GM21737 (cell line): ENCODE data around the gene ASB7.

Experiments
- ATAC-seq: cut with Tn5 transposase; IDR thresholded peaks from one replicate; pipeline ENCODE4 v1.9.1; 2021; ENCODE audit warnings: mild to moderate bottlenecking, moderate library complexity; ENCODE audit not compliant: unreplicated experiment

ASB7 gene

DNA sequence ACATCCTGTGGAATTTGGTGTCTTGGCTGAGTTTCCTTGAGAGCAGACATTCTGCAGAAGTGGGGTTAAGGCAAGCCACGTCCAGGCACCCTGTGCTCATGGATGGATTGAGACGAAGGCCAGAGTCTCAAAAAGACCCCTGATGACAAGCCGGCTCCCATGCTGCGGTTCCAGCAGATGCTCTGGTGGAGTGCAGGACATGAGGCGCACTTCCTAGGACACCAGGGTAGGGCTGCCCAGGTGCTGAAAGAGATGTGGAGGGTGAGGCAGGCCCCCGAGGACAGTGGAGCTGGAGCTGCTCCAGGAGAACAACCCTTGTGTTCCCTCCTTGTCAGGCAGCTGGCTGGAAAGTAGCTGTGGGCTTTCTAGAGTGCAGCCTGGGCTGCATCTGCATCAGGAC, 81.0 kb downstream of the ASB7 start:
- ATAC-seq = no peak

DNA sequence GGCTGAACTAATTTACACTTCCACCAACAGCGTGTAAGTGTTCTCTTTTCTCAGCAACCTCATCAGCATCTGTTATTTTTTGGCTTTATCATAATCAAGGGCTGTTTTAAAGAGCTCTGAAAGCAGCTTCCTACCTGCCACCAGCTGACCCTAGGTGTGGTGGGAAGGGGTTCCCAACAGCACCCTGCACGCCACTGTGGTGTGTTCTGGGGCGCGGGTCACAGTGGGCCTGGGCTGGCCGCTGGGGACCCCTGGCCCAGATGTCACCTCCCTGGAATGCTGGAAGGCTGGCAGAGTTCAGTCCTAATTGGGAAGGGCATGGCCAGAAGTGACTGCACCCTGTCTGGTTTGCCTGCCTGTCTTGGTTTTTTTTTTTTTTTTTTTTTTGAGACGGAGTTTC, 82.2 kb downstream of the ASB7 start:
- ATAC-seq = no peak

DNA sequence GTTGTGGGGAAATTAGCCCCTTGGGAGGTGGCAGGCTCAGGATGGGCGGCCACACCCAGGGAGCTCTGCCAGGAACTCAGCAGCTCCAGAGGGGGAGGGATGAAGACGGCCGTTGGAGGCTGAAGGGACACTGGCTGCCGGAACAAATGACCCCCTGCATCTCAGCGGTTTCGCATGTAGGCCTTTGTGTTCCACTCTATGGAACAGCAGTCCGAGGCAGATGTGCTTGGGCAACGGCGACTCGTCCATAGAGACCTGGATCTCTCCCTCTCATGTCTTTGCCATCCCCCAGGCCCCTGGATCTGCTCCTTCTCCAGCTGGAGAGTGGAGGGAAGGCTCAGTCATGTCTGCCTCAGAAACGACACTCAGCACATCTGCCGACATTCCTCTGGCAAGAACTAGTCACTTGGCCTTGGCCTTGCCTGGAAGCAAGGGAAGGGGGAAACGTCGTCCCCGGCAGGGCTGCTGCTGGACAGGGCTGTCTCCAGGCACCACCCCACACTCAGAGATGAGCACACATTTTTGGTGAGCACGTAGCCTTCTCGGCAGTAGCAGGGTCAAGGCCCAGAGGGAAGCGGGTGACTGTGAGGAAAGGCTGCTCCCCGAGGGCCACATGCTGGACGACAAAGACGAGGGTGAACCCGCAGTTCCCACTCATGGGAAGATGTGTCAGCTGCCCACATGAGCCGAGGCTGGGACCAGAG, 83.8 kb downstream of the ASB7 start:
- no peak for ATAC-seq

DNA sequence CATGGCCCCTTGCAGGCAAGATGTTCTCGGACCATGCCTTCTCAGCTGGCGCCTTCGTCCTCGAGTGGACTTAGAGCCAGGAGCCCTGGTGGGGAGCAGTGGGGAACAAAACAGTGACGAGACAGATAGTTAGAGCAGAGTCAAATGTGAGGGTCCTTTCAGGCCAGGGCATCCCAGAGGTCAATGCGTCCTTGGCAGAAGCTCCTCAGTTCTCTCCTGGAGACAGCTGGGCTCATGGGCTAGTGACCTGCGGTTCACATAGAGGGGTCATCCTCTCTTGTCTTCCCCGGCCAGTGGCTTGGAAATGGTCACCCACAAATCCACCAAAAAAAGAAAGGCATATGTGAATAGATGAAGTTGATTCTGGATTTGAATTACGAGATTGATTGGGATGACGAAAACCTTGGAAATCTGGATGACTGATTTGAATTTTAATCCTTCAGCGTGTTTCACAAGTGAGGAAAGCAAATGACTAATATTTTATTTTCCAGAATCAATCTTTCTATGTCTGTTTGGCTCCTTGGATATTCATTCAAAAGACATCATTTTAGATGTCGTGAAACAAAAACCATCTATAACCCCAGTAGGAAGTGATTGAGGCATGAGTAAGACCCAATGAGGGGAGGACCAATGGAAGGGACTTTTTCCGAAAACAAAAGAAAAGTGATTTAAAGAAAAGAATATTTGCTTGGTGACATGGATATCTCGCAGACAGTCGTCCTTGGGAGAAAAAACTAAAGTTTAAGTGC, 84.5 kb downstream of the ASB7 start:
- no peak for ATAC-seq

DNA sequence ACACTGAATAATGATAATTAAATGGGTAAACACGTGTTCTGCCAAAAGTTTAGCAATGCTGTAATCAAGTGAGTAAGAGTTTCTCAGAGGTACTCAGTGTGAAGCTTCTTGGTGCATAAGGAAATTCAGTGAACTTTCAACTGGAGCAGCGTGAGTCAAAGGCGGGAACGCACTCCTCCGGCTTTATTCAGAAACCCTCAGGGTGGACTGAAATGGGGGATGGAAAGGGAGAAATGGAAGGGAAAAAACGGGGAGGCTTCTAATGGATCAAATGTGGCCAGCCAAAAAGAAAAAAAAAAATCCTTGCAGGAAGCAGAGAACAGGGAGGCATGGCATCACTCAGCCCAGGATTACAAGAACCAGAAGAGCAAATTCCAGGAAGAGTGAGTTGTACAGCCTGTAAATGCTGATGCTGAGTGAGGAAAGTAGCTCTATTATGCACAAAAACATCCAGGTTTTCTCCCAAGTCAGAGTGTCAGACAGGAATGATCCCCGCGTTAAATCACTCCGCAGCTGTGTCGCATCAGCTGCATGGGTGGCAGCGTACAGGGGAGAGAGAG, 85.3 kb downstream of the ASB7 start:
- no peak for ATAC-seq

DNA sequence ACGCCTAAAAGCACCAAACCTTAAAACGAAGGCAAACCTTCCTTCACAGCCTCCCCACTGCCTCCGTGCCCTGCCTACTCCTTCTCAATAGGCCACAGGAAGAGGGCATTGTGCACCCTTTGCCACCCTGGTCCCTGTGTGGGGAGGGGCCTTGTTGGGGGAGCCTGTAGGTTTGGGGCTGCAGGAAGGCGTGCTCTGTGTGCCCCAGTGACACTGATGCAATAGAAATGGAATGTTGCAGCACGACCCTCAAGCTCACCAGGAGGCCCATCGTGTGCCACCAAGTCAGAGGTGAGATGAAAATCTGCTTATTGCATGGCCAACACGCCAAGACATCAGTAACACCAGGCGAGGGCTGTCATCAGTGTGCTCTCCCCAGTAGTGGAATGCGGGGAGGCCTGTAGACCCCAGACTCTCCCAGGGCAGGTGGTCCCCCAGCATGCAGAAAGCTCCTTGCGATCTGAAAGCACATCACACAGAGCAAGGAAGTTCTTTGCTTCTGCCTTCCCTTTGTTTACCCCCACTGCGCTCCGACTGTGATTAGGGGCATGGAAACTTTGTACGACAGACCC, 86.2 kb downstream of the ASB7 start:
- no peak for ATAC-seq

DNA sequence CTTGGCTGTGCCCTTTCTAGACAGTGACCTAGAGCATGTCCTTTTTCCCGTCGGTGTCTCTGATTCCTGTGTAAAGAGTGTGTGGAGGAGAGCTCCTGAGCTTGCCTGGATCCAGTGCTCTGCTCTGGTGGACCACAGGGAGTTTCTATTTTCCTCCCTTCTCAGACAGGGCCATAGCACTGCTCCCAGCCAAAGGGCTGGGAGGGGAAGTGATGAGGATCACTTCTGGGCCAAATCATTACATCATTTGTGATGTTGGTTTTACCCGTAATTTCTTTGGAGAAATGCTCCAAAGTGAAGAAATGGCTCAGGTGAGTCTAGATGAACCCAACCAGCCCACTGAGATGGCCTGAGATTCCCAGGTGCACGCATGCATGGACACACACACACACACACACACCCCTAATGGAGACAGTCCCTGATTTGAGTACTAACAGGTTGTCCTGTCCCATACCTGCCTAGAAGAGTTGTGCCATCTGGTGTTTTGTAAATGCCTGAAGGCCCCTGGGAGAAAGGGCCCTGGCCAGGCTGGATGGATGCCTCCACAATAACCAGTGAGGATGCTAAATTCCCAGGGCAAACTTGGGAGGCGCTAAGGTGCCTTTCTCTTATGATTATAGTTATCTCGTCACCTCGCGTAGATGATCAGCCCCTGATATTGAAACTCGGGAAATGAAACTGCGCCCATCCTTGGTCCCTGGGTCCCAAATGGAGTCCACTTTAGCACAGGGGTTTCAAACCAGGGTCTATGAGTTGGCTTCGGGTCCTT, 86.9 kb downstream of the ASB7 start:
- no peak for ATAC-seq

DNA sequence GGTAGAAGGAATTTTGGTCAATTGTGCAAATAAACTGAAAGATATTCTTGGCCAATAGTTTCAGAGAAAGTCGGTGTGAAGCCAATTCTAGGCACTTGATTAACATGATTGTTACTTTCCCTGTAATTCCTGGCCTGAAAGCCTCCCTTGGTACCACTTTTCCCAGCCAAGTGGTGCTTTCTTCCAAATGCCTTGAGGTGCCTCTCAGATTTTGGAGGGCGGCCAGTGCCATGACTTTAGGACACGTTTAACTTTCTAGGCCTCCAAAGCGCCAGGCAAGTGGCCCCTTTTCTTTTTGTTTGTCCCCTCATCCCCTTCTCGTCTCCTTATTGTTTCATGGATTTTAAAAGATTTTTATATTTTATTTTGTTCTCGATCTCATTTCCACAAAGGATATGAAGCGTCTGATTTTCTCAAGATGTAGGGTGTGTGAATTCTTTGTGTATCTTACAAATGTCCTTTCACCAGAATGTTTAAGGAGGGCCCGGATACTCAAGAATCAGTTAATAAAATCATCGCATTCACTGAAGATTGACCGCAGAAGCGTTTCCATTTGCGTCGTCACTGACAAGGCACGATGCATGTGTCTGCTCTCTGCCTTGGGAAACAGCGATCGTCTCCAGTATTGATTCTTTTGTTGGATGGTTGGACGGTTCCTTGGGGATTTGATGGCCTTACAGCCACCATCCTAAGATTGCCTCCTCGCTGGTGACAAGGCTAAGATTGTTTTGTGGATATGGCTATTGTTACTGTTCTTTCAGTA, 87.8 kb downstream of the ASB7 start:
- ATAC-seq = no peak

DNA sequence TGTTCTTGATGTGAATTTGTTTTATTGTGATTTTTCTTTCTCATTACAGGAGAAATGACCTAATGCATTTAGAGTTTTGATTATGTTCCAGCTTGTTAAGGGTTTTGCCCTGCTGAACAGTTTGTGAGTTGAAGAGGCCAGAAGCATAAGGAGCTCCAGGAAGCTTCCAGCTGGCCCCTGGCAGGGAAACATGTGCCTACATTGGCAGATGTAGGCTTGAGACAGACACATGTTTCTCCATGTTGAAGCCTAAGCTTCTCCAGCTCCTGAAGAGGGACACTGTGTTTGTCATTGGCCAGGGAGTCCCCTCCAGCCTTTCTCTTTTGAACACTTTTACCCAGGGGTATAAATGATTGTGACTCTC, 88.4 kb downstream of the ASB7 start:
- no peak for ATAC-seq

DNA sequence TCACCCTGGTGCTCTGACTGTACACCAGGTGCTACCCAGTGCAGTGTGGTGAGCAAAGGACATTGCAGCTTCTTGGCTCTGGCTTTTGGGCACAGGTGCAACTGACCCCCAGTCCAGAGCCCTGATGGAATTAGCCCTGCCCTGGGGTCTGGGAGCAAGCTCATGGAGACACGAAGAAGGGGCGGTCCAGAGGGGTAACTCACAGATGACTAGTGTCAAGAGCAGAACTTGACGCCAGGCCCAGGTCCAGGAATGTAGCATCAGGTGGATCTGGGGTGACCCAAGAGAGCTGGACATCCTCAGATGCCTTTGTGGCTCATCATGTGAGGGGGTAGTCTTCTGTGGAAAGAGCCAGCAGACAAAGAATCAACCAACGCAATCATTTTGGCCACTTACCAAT, 88.9 kb downstream of the ASB7 start:
- no peak for ATAC-seq

DNA sequence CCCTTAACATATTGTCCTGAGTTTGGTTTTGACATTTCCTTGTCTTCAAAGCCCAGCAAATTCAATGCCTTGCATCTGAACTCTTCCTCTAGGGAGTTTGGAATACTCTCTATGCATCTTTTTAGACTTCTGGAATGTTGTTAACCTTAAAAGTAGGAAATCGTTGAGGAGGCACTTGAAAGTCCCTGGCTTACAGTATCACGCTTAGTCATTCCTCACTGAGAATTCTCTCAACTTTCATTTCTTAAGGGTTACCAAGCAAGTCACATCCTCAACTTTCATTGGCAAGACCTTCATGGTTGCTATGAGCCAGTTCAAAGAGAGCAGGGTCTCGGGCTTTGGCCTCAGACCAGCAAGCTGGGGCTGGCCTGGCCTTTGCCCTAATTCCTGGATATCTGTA, 89.9 kb downstream of the ASB7 start:
- no peak for ATAC-seq

DNA sequence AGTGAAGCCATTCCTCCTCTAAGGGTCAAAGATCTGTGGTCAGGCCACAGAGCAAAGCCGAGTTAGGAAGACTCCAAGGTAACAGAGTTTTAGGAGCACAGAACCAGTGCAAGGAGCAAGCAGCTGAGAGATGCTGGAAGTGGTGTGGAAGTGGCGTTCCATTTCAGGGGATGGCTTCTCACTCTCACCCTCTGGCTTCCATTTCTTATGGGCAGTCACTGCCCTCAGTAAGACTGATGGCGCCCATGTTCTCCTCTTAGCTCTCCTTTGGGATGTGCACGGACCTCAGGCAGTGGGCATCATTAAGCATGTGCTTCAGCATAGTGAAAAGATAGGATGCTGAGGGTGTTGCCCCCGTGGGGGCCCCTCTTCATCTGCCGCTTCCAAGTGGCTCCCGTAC, 90.3 kb downstream of the ASB7 start:
- no peak for ATAC-seq

DNA sequence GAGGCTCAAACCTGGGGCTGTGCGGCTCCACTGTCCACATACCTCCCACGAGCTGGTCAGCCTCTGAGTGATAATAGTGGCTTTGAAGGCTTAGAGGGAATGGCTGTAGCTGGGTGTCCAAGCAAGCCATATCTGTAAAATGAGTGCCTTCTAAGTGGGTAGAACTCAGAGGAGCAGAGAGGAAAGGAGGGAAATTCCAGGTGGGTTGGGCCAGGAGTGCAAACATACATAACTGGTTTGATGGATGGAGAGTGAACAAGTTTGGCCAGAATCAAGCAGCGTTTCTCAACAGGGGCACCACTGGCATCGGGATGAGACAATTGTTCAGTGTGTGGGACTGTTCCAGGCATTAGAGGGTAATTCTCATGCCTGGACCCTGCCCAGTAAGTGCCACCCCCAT, 91.1 kb downstream of the ASB7 start:
- ATAC-seq = no peak

DNA sequence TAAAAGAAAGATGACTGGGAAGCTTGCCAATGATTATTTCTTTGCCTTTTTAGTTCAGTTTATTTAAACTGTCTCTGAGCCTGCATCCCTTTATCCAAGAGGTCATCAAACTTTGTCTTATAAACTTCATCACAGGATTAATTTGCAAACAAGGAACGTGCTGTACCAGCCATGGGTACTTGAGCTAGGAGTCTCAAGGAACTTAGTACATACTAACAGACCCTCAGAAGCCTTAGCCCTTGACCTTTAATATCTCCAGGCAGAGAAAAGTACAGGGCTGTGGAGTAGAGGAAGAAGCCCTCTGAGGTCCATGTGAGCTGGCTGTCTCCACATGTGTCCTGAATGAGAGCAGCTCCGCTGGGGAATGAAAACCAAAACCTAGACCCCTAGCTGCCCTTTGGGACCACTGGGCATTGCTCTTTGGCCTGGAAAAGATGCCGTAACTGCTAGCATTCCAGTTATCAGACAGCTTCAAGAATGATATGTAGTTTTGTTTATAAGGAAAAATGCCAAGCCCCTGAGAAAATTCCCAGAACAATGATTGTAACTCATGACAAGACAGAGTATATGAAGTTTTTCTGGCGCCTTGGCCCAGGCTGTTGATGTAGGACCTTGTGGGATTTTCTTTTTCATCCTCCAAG, 92.1 kb downstream of the ASB7 start:
- ATAC-seq = no peak

DNA sequence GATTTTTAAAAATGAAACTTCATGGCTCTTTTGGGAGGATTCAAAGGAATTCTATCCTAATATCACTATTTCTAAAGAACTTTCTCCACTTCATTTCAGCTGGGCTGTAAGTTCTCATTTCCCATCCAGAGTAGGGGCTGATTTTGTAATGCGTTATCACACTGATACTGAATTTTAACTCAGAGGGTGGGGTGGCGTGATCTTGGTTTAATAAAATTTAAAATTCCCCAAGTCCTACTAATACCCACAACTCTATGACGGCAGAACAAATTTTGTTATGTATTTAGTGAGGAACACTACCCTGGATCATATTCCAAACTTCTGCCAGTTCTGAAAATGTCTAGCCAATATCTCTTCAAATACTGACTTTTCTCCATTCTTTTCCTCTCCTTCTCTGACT, 92.7 kb downstream of the ASB7 start:
- no peak for ATAC-seq

DNA sequence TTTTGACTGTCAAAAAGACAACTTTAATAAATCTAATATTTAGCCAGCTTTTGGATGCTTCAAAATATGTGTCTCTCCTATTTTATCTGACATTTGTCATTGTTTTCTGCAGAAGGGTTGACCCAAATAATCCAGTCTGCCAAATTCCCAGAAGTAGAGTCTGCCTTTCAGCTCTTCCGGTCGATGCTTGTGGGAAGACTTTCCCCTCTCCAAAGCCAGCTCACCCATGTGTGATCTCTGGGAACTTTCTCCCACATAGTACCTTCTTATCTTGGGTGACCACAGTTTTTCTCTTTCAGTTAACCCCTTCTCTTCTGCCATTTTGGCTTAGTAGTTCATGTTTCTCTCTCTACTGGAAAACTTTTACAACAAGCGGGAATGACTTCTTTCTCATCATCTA, 94.1 kb downstream of the ASB7 start:
- no peak for ATAC-seq
